PFSK-1 (cell line): ENCODE measurements around the gene DCTN1.

Experiments used
- FOXP2 ChIP-seq: optimal IDR thresholded peaks from 2 replicates; pipeline ENCODE3; 2011; ENCODE audit warnings: borderline replicate concordance, control low read depth, inconsistent platforms; ENCODE audit not compliant: insufficient read depth; ENCODE audit errors: extremely low read length, extremely low read depth
- POLR2AphosphoS5 ChIP-seq: IDR thresholded peaks from 2 replicates; pipeline ENCODE4 v1.6.1; 2012; ENCODE audit warnings: low read depth, mild to moderate bottlenecking, control low read depth, low read length, moderate library complexity
- REST ChIP-seq, 2 experiments: IDR thresholded peaks; 2 replicates each; pipeline versions ENCODE4 v1.6.1 to v1.8.0; 2011 to 2012; ENCODE audit warnings: low read depth in 2 of 2, low read length in 2 of 2, control low read depth in 1 of 2, inconsistent platforms in 1 of 2, mild to moderate bottlenecking in 1 of 2, moderate library complexity in 1 of 2; ENCODE audit not compliant: insufficient read depth in 1 of 2
- SIN3A ChIP-seq: IDR thresholded peaks from 2 replicates; pipeline ENCODE4 v1.6.1; 2012; ENCODE audit warnings: mild to moderate bottlenecking, low read length, moderate library complexity, borderline replicate concordance; ENCODE audit not compliant: insufficient read depth
- TAF1 ChIP-seq: IDR thresholded peaks from 2 replicates; pipeline ENCODE4 v1.6.1; 2012; ENCODE audit warnings: low read length, control low read depth, borderline replicate concordance; ENCODE audit not compliant: insufficient read depth

Gene DCTN1

GRCh38 chr2:74371421-74371820, 8.7 kb downstream of the DCTN1 start:
- TF ChIP-seq REST (IDR thresholded peaks at IDR 0.05; ENCODE audit: insufficient read depth in 1 of 2, low read depth in 2 of 2, low read length in 2 of 2) (no peak), FOXP2 (no peak), SIN3A (no peak), POLR2AphosphoS5 (no peak), TAF1 (no peak)

- TF ChIP-seq SIN3A = no peak
- no peak for TF ChIP-seq FOXP2
- no peak for TF ChIP-seq TAF1
- no peak for TF ChIP-seq POLR2AphosphoS5
- TF ChIP-seq REST (IDR thresholded peaks at IDR 0.05; ENCODE audit: insufficient read depth in 1 of 2, low read depth in 2 of 2, low read length in 2 of 2) = no peak
Observed at GRCh38 chr2:74369976-74370375, 10.1 kb downstream of the DCTN1 start.

- TF ChIP-seq TAF1 (no peak), FOXP2 (no peak), SIN3A (no peak), REST (IDR thresholded peaks at IDR 0.05; ENCODE audit: insufficient read depth in 1 of 2, low read depth in 2 of 2, low read length in 2 of 2) (no peak), POLR2AphosphoS5 (no peak)
Observed at GRCh38 chr2:74368499-74368898, 11.6 kb downstream of the DCTN1 start.

GRCh38 chr2:74367789-74368188, 12.3 kb downstream of the DCTN1 start:
- no peak for TF ChIP-seq FOXP2
- no peak for TF ChIP-seq TAF1
- no peak for TF ChIP-seq REST (IDR thresholded peaks at IDR 0.05; ENCODE audit: insufficient read depth in 1 of 2, low read depth in 2 of 2, low read length in 2 of 2)
- no peak for TF ChIP-seq POLR2AphosphoS5
- no peak for TF ChIP-seq SIN3A

- no peak for TF ChIP-seq TAF1
- no peak for TF ChIP-seq SIN3A
- no peak for TF ChIP-seq FOXP2
- no peak for TF ChIP-seq REST (IDR thresholded peaks at IDR 0.05; ENCODE audit: insufficient read depth in 1 of 2, low read depth in 2 of 2, low read length in 2 of 2)
- no peak for TF ChIP-seq POLR2AphosphoS5
Observed at GRCh38 chr2:74366036-74366435, 14.1 kb downstream of the DCTN1 start.
